ENCODE measurements around the gene LRRFIP1. TPM values are rescaled to one million over a fixed set of nuclear protein-coding genes. Genes with fewer than 3 reads are reported as not detected.

LRRFIP1 gene
- total and polyA plus RNA-seq, 2 of the 13 experiments (the other 11 are each of a cell fraction or from before 2014, with no cell fraction given): 15.9 to 40.5 TPM

GRCh38 chr2:237715459-237715947 is 88.1 kb downstream of the LRRFIP1 start (continued):
- TF ChIP-seq, protein P1, sequence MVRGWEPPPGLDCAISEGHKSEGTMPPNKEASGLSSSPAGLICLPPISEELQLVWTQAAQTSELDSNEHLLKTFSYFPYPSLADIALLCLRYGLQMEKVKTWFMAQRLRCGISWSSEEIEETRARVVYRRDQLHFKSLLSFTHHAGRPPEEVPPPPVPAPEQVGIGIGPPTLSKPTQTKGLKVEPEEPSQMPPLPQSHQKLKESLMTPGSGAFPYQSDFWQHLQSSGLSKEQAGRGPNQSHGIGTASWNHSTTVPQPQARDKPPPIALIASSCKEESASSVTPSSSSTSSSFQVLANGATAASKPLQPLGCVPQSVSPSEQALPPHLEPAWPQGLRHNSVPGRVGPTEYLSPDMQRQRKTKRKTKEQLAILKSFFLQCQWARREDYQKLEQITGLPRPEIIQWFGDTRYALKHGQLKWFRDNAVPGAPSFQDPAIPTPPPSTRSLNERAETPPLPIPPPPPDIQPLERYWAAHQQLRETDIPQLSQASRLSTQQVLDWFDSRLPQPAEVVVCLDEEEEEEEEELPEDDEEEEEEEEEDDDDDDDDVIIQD (CRISPR knock-in tag; IDR thresholded peaks at IDR 0.05; ENCODE audit: low read depth): 0 out of 2 replicates have a peak, but pooled peaks have one; percentile 19
- TF ChIP-seq KLF15 (CRISPR knock-in tag; IDR thresholded peaks at IDR 0.05; ENCODE audit: borderline replicate concordance) (no peak), ZNF331 (CRISPR knock-in tag; IDR thresholded peaks at IDR 0.05) (peak; percentile 70), ETV5 (CRISPR knock-in tag; IDR thresholded peaks at IDR 0.05; ENCODE audit: borderline replicate concordance) (peak; percentile 95), ZBTB40 (IDR thresholded peaks at IDR 0.05) (no peak), ZBTB40 (CRISPR knock-in tag; IDR thresholded peaks at IDR 0.05) (no peak; the same call in 1 of the 2 replicates), IRX3 (CRISPR knock-in tag; IDR thresholded peaks at IDR 0.05; ENCODE audit: borderline replicate concordance, low read depth) (no peak), ZFX (CRISPR knock-in tag; IDR thresholded peaks at IDR 0.05; ENCODE audit: low read depth) (peak; percentile 47)
- TF ChIP-seq, protein P2, sequence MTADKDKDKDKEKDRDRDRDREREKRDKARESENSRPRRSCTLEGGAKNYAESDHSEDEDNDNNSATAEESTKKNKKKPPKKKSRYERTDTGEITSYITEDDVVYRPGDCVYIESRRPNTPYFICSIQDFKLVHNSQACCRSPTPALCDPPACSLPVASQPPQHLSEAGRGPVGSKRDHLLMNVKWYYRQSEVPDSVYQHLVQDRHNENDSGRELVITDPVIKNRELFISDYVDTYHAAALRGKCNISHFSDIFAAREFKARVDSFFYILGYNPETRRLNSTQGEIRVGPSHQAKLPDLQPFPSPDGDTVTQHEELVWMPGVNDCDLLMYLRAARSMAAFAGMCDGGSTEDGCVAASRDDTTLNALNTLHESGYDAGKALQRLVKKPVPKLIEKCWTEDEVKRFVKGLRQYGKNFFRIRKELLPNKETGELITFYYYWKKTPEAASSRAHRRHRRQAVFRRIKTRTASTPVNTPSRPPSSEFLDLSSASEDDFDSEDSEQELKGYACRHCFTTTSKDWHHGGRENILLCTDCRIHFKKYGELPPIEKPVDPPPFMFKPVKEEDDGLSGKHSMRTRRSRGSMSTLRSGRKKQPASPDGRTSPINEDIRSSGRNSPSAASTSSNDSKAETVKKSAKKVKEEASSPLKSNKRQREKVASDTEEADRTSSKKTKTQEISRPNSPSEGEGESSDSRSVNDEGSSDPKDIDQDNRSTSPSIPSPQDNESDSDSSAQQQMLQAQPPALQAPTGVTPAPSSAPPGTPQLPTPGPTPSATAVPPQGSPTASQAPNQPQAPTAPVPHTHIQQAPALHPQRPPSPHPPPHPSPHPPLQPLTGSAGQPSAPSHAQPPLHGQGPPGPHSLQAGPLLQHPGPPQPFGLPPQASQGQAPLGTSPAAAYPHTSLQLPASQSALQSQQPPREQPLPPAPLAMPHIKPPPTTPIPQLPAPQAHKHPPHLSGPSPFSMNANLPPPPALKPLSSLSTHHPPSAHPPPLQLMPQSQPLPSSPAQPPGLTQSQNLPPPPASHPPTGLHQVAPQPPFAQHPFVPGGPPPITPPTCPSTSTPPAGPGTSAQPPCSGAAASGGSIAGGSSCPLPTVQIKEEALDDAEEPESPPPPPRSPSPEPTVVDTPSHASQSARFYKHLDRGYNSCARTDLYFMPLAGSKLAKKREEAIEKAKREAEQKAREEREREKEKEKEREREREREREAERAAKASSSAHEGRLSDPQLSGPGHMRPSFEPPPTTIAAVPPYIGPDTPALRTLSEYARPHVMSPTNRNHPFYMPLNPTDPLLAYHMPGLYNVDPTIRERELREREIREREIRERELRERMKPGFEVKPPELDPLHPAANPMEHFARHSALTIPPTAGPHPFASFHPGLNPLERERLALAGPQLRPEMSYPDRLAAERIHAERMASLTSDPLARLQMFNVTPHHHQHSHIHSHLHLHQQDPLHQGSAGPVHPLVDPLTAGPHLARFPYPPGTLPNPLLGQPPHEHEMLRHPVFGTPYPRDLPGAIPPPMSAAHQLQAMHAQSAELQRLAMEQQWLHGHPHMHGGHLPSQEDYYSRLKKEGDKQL (CRISPR knock-in tag; IDR thresholded peaks at IDR 0.05; ENCODE audit: low read depth): no peak
- TF ChIP-seq, protein P3, sequence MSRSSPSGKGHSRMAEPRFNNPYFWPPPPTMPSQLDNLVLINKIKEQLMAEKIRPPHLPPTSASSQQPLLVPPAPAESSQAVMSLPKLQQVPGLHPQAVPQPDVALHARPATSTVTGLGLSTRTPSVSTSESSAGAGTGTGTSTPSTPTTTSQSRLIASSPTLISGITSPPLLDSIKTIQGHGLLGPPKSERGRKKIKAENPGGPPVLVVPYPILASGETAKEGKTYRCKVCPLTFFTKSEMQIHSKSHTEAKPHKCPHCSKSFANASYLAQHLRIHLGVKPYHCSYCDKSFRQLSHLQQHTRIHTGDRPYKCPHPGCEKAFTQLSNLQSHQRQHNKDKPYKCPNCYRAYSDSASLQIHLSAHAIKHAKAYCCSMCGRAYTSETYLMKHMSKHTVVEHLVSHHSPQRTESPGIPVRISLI (CRISPR knock-in tag; IDR thresholded peaks at IDR 0.05; ENCODE audit: borderline replicate concordance): no peak
- TF ChIP-seq, protein P4, sequence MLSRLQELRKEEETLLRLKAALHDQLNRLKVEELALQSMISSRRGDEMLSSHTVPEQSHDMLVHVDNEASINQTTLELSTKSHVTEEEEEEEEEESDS (CRISPR knock-in tag; IDR thresholded peaks at IDR 0.05; ENCODE audit: borderline replicate concordance): no peak

Data from HepG2 (cell line).